Tibial nerve (tissue), 4 donors: ENCODE results near the gene CEACAM16. TPM values are rescaled to one million over a fixed set of nuclear protein-coding genes. Genes with fewer than 3 reads are reported as not detected.

ENCODE experiments used
- DNase-seq, 2 donors: peaks; one replicate each; pipeline ENCODE4 v3.0.0-alpha.2; 2019; ENCODE audit warnings: low spot score in 2 of 2
- H3K27ac ChIP-seq, 4 donors: fragments of 200-600 bp; sonication (generic) in 3 of 4; one replicate each; pipeline ENCODE4 v1.5.1; 2017 to 2019; ENCODE audit warnings: mild to moderate bottlenecking in 1 of 4
- H3K27me3 ChIP-seq, 2 donors: fragments of 200-600 bp; sonication (generic) in 1 of 2; one replicate each; pipeline versions ENCODE4 v1.5.1 to v1.6.0; 2017 to 2019
- H3K36me3 ChIP-seq, 3 donors: fragments of 200-600 bp; sonication (generic); one replicate each; pipeline ENCODE4 v1.5.1; 2018 to 2019
- H3K4me1 ChIP-seq, 4 donors: fragments of 200-600 bp; sonication (generic) in 3 of 4; one replicate each; pipeline ENCODE4 v1.5.1; 2017 to 2019
- H3K4me3 ChIP-seq, 4 donors: fragments of 200-600 bp; sonication (generic) in 3 of 4; one replicate each; pipeline ENCODE4 v1.5.1; 2017 to 2019; ENCODE audit warnings: mild to moderate bottlenecking in 1 of 4, moderate library complexity in 1 of 4
- H3K9me3 ChIP-seq, 4 donors: fragments of 200-600 bp; sonication (generic) in 3 of 4; one replicate each; pipeline ENCODE4 v1.5.1; 2017 to 2019
- CTCF ChIP-seq, 5 experiments: fragments of 200-600 bp in 3 of 5; fragments of 450-650 bp in 2 of 5; sonication (generic) in 3 of 5; IDR thresholded peaks; one replicate each; pipeline ENCODE4 v1.5.1; 2016 to 2019; ENCODE audit warnings: antibody characterized with exemption in 5 of 5, mild to moderate bottlenecking in 3 of 5, moderate library complexity in 2 of 5
- EP300 ChIP-seq, 2 donors: sonication (generic); formaldehyde crosslinking; IDR thresholded peaks; one replicate each; pipeline ENCODE4 v1.6.1; 2017; ENCODE audit warnings: antibody characterized with exemption in 2 of 2, mild to moderate bottlenecking in 1 of 2
- POLR2A ChIP-seq, 2 donors: fragments of 450-650 bp; IDR thresholded peaks; one replicate each; pipeline ENCODE4 v1.6.1; 2017; ENCODE audit warnings: antibody characterized with exemption in 2 of 2, mild to moderate bottlenecking in 2 of 2, moderate library complexity in 2 of 2
- WGBS, 2 donors: methylation state at CpG; one replicate each; pipeline ENCODE4 v1.1.5; 2018; 5-methylcytosine and 5-hydroxymethylcytosine counted together
- total RNA-seq, 4 donors: library from RNA; depleted of rRNA; stranded (reverse); fragments of >200 nt; gene quantifications; one replicate each; pipeline ENCODE4 v1.1.0, GENCODE V29; 2016

Gene CEACAM16
- total RNA-seq, 4 donors from 2014 or later: not detected

DNA sequence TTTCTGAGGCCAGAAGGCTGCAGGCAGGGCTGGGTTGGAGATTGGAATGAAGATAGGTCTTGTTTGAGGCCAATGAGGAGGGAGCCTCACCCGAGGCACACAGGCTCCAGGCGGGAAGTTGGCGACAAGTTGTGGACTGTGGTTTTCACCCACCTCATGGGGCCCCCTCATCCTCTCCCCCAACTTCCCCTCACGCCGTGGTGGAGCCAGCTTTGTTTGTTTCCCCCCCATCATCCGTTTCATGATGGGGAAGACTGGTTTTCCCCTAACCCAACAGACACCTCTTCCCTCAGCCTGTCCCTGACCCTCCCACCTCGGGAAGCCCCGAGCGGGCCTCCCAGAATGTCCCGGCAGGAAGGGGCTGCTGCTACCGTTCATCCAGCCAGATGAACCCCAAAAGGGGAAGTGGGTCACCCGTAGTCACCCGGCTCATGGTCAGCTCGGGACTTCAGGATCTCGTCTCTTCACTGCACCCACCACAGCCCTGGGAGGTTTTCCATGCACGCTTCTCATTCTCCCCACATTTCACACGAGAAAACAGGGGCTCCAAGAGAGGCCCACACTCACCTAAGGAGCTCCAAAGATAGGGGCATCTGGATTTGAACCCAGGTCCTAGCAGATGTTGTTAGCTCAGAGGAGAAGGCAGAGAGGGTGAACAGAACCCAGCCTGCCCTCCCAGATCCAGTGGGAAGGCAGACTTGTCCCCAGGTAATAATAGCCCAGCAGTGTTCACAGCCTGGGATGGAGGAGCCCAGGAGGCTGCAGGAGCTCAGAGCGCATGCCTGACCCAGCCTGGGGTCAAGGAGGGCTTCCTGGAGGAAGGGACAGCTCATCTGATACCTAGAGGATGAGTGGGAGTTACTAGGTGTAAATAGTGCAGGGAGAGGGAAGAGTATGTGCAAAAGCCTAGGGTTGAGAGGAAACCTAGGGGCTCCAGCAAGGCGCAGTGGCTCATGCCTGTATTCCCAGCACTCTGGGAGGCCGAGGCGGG is 23.5 kb downstream of the CEACAM16 start:
- Histone ChIP-seq H3K27me3 (no peaks in the 10 kb centered on the region), H3K4me1 (peaks cover 0 to 66% (median 30%) of the 10 kb centered on the region in 4 donors), H3K9me3 (no peaks in the 10 kb centered on the region), H3K4me3 (no peak overlapping the region), H3K27ac (peak overlapping the region in 2 of 4 donors; percentile 7 to 44), H3K36me3 (no peaks in the 10 kb centered on the region)
- DNase-seq: no peak
- WGBS, 2 donors: 49 to 51% methylated on average over 21 of the region's 21 CpGs
- TF ChIP-seq CTCF (IDR thresholded peaks at IDR 0.05) (no peak), EP300 (IDR thresholded peaks at IDR 0.05) (no peak), POLR2A (IDR thresholded peaks at IDR 0.05) (no peak)

DNA sequence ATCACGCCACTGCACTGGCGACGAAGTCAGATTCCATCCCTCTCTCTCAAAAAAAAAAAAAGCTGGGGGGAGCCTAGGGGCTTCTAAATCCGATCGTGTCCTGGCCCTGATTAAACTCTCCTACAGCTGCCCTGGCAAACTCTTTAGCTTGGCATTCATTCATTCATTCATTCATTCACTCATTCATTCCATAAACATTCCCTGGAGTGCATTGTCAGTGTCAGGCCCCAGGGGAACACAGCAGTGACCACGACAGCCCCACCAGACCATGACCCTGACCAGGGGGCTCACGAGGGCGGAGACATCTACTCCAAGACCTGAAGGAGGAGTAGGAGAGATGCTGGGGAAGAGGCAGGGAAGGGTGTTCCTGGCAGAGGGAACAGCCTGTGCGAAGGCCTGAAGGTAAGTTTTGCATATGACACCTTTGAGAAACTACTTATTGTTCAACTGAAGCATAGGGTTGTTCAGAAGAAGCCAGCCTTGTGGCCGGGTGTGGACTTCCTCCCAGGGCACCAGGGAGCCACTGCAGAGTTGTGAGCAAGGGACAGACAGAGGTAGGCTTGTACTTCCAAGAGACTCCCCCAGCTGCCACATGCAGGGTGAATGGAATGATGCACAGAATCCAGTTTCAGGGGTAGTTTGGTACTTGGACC is 24.5 kb downstream of the CEACAM16 start:
- no peak for DNase-seq
- peak overlapping the region in 1 of 4 donors; percentile 0 for H3K4me3 ChIP-seq
- H3K36me3 ChIP-seq: no peaks in the 10 kb centered on the region
- WGBS, 2 donors: 59 to 66% methylated on average over 10 of the region's 10 CpGs
- H3K9me3 ChIP-seq: no peaks in the 10 kb centered on the region
- no peak for TF ChIP-seq POLR2A (IDR thresholded peaks at IDR 0.05)
- TF ChIP-seq CTCF (IDR thresholded peaks at IDR 0.05): no peak
- no peak for TF ChIP-seq EP300 (IDR thresholded peaks at IDR 0.05)
- no peaks in the 10 kb centered on the region for H3K27me3 ChIP-seq
- H3K4me1 ChIP-seq: peaks cover 0 to 59% (median 28%) of the 10 kb centered on the region in 4 donors
- H3K27ac ChIP-seq: no peak overlapping the region

DNA sequence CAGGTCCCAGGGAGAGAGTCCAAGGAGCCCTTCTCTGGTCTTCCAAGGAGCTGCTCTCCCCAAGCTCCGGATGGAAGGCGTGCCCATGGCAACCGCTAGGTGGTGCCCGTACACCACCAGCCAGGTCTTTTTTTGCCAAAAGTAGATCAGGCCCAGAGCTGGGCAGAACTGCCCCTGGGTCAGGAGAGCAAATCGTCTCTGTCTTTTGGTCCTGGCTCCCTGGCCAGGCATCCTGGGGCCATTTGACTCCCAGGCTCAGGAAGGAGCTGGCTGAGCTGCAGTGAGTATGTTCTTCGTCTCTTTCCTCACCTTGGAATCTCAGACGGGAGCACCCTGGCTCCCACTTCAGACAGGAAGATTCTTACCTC is 25.0 kb downstream of the CEACAM16 start:
- peak overlapping the region in 1 of 4 donors; percentile 0 for H3K4me3 ChIP-seq
- no peaks in the 10 kb centered on the region for H3K9me3 ChIP-seq
- H3K36me3 ChIP-seq: no peaks in the 10 kb centered on the region
- TF ChIP-seq EP300 (IDR thresholded peaks at IDR 0.05) (peak; percentile 22 to 65), CTCF (IDR thresholded peaks at IDR 0.05) (peak; percentile 95 to 99 (median 97)), POLR2A (IDR thresholded peaks at IDR 0.05) (no peak)
- peak overlapping the region in 2 of 4 donors; percentile 39 to 53 for H3K27ac ChIP-seq
- DNase-seq: peak; percentile 62 to 80
- WGBS, 2 donors: 18 to 20% methylated on average over 7 of the region's 7 CpGs
- H3K27me3 ChIP-seq: no peaks in the 10 kb centered on the region
- H3K4me1 ChIP-seq: peaks cover 0 to 54% (median 25%) of the 10 kb centered on the region in 4 donors

DNA sequence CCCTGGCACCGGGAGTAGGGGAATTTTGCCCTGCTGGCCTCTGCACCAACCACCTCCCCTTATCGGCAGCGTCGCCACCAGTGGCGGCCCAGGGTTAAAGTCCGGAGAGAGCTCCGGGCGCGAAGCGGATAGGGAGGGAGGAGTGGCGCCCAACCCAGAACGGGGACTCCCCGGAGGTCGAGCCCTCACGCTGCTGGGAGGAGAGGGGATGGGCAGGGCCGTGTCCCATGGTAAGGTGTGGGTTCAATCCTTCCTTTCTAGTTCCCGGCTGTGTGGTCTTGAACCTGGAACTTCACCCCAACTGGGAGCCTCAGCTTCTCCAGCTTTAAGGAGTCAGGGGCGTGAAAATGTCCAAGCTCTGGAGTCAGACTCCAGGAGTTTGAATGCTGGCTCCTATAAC is 26.3 kb downstream of the CEACAM16 start:
- no peak for DNase-seq
- Histone ChIP-seq H3K36me3 (no peaks in the 10 kb centered on the region), H3K27me3 (no peaks in the 10 kb centered on the region), H3K27ac (peak overlapping the region in 2 of 4 donors; percentile 16 to 25), H3K9me3 (no peaks in the 10 kb centered on the region), H3K4me1 (peaks cover 0 to 47% (median 19%) of the 10 kb centered on the region in 4 donors), H3K4me3 (no peak overlapping the region)
- 6 to 9% methylated on average over 18 of the region's 18 CpGs for WGBS, 2 donors
- TF ChIP-seq POLR2A (IDR thresholded peaks at IDR 0.05) (no peak), CTCF (IDR thresholded peaks at IDR 0.05) (no peak), EP300 (IDR thresholded peaks at IDR 0.05) (no peak)
